GM21423 (cell line): ENCODE results near the gene ZBTB5.
"Not testable (repeated sequence)": the region's sequence is repeated elsewhere in the genome, so short reads cannot be mapped to it uniquely, and the experiment has no call there.

ENCODE experiments used
- ATAC-seq: cut with Tn5 transposase; IDR thresholded peaks from one replicate; pipeline ENCODE4 v1.9.1; 2021; ENCODE audit warnings: mild to moderate bottlenecking, moderate library complexity; ENCODE audit not compliant: unreplicated experiment

ZBTB5 gene

GRCh38 chr9:37408933-37409710 lies 56.1 kb downstream of the ZBTB5 start:
- ATAC-seq: peak; percentile 87

GRCh38 chr9:37407468-37407867 lies 57.8 kb downstream of the ZBTB5 start:
- ATAC-seq: no peak

- ATAC-seq: no peak
Observed at GRCh38 chr9:37406603-37407401, 58.4 kb downstream of the ZBTB5 start.

- no peak for ATAC-seq
Observed at GRCh38 chr9:37405764-37406380, 59.4 kb downstream of the ZBTB5 start.

GRCh38 chr9:37405350-37405749 lies 59.9 kb downstream of the ZBTB5 start:
- no peak for ATAC-seq

- ATAC-seq: no peak
Observed at GRCh38 chr9:37404590-37404989, 60.7 kb downstream of the ZBTB5 start.

GRCh38 chr9:37399336-37399735 lies 65.9 kb downstream of the ZBTB5 start:
- ATAC-seq: no peak

- no peak for ATAC-seq
Observed at GRCh38 chr9:37398464-37399025, 66.7 kb downstream of the ZBTB5 start.

- not testable (repeated sequence) for ATAC-seq
Observed at GRCh38 chr9:37397948-37398347, 67.3 kb downstream of the ZBTB5 start.

GRCh38 chr9:37395663-37396062 lies 69.6 kb downstream of the ZBTB5 start:
- no peak for ATAC-seq

- ATAC-seq: no peak
Observed at GRCh38 chr9:37395229-37395628, 70.0 kb downstream of the ZBTB5 start.

GRCh38 chr9:37392272-37392671 lies 73.0 kb downstream of the ZBTB5 start:
- no peak for ATAC-seq

GRCh38 chr9:37390759-37391158 lies 74.5 kb downstream of the ZBTB5 start:
- ATAC-seq: peak; percentile 92
